OCI-LY3 (cell line): Measurements from ENCODE around the gene SLC28A1.
"Not testable (repeated sequence)": the region's sequence is repeated elsewhere in the genome, so short reads cannot be mapped to it uniquely, and the experiment has no call there.

Source experiments
- H2AFZ ChIP-seq: fragments of 200-600, 300-600 bp; shearing (Covaris generic); 2 replicates; pipeline ENCODE4 v1.6.0; 2014; ENCODE audit warnings: antibody characterized with exemption, low read depth, low read length
- H3K27ac ChIP-seq: fragments of 200-600, 300-600 bp; sonication (generic); 2 replicates; pipeline ENCODE4 v1.5.1; 2014; ENCODE audit warnings: mild to moderate bottlenecking, low read length, moderate library complexity, mixed read lengths
- H3K27me3 ChIP-seq: fragments of 200-600, 300-600 bp; sonication (generic); 2 replicates; pipeline ENCODE4 v1.6.1; 2014; ENCODE audit warnings: low read depth, low read length, mixed read lengths
- H3K36me3 ChIP-seq: fragments of 200-600, 300-600 bp; sonication (generic); replicated peaks from 2 replicates; pipeline ENCODE3; 2014; ENCODE audit warnings: low read depth, low read length, mixed read lengths
- H3K4me1 ChIP-seq: fragments of 300-600, 200-600 bp; sonication (generic); 2 replicates; pipeline ENCODE4 v1.6.1; 2014; ENCODE audit warnings: low read length, mixed read lengths
- H3K4me2 ChIP-seq: fragments of 200-600, 300-600 bp; sonication (generic); 2 replicates; pipeline ENCODE4 v1.6.1; 2014; ENCODE audit warnings: low read length, mixed read lengths
- H3K4me3 ChIP-seq: fragments of 300-600, 200-600 bp; sonication (generic); 2 replicates; pipeline ENCODE4 v1.5.1; 2014; ENCODE audit warnings: antibody characterized with exemption, mild to moderate bottlenecking, low read length, moderate library complexity
- H3K79me2 ChIP-seq: fragments of 300-600, 200-600 bp; shearing (Covaris generic); 2 replicates; pipeline ENCODE4 v1.6.1; 2014; ENCODE audit warnings: mild to moderate bottlenecking, low read length, mixed read lengths
- H3K9ac ChIP-seq: fragments of 300-600, 200-600 bp; shearing (Covaris generic); 2 replicates; pipeline ENCODE4 v1.6.0; 2014; ENCODE audit warnings: mild to moderate bottlenecking, low read length, moderate library complexity
- H3K9me3 ChIP-seq: fragments of 200-600, 300-600 bp; shearing (Covaris generic); 2 replicates; pipeline ENCODE4 v1.6.1; 2014; ENCODE audit warnings: low read length, mixed read lengths; ENCODE audit not compliant: insufficient read depth
- H4K20me1 ChIP-seq: fragments of 200-600, 300-600 bp; sonication (generic); 2 replicates; pipeline ENCODE4 v1.6.1; 2016; ENCODE audit warnings: low read length, mixed read lengths; ENCODE audit not compliant: insufficient read depth
- CTCF ChIP-seq: fragments of 200-600, 300-600 bp; sonication (generic); IDR thresholded peaks from 2 replicates; pipeline ENCODE4 v1.5.1; 2014; ENCODE audit warnings: antibody characterized with exemption, low read length, low read depth
- EZH2phosphoT487 ChIP-seq: fragments of 200-600 bp; shearing (Covaris generic); IDR thresholded peaks from 2 replicates; pipeline ENCODE4 v1.6.1; 2018; ENCODE audit warnings: antibody characterized with exemption, mixed run types, low read depth

The SLC28A1 gene

GRCh38 chr15:84982301-84982920, 97.9 kb downstream of the SLC28A1 start:
- H4K20me1 ChIP-seq, result peaks cover 20% of the 10 kb centered on the region
- H3K27ac ChIP-seq, result no peak overlapping the region
- peak overlapping the region; percentile 92 for H3K4me2 ChIP-seq
- H3K4me3 ChIP-seq, result peak overlapping the region; percentile 92
- H3K9ac ChIP-seq, result peak overlapping the region; percentile 81
- H3K9me3 ChIP-seq, result no peaks in the 10 kb centered on the region
- H3K79me2 ChIP-seq, result peaks cover 49% of the 10 kb centered on the region
- H3K27me3 ChIP-seq, result no peaks in the 10 kb centered on the region
- no peaks in the 10 kb centered on the region for H3K36me3 ChIP-seq
- TF ChIP-seq CTCF (no peak), EZH2phosphoT487 (no peak)
- H2AFZ ChIP-seq, result no peak overlapping the region
- peaks cover 41% of the 10 kb centered on the region for H3K4me1 ChIP-seq

- Histone ChIP-seq H3K9me3 (no peaks in the 10 kb centered on the region), H3K79me2 (peaks cover 58% of the 10 kb centered on the region), H3K4me1 (peaks cover 43% of the 10 kb centered on the region), H3K4me2 (peak overlapping the region; percentile 92), H3K36me3 (no peaks in the 10 kb centered on the region), H3K9ac (peak overlapping the region; percentile 81), H2AFZ (no peak overlapping the region), H3K27ac (no peak overlapping the region), H3K4me3 (peak overlapping the region; percentile 92), H3K27me3 (no peaks in the 10 kb centered on the region), H4K20me1 (peaks cover 27% of the 10 kb centered on the region)
- TF ChIP-seq CTCF, result no peak
- no peak for TF ChIP-seq EZH2phosphoT487
Measured at GRCh38 chr15:84983294-84983693, 98.8 kb downstream of the SLC28A1 start.

- Histone ChIP-seq H3K4me2 (peak overlapping the region; percentile 92), H3K9ac (0 out of 2 replicates have a peak overlapping the region, but pooled peaks have one; percentile 81), H3K27me3 (no peaks in the 10 kb centered on the region), H3K4me3 (peak overlapping the region; percentile 92), H3K36me3 (no peaks in the 10 kb centered on the region), H3K27ac (no peak overlapping the region), H3K9me3 (no peaks in the 10 kb centered on the region), H3K4me1 (peaks cover 43% of the 10 kb centered on the region), H3K79me2 (peaks cover 62% of the 10 kb centered on the region), H2AFZ (no peak overlapping the region), H4K20me1 (peaks cover 30% of the 10 kb centered on the region)
- TF ChIP-seq EZH2phosphoT487 (no peak), CTCF (no peak)
Measured at GRCh38 chr15:84983711-84984110, 99.2 kb downstream of the SLC28A1 start.

GRCh38 chr15:84985158-84985557, 100.7 kb downstream of the SLC28A1 start:
- TF ChIP-seq CTCF (no peak), EZH2phosphoT487 (no peak)
- peaks cover 76% of the 10 kb centered on the region for H3K79me2 ChIP-seq
- H3K36me3 ChIP-seq, result no peaks in the 10 kb centered on the region
- no peak overlapping the region for H3K4me3 ChIP-seq
- no peaks in the 10 kb centered on the region for H3K9me3 ChIP-seq
- H3K4me2 ChIP-seq, result no peak overlapping the region
- H2AFZ ChIP-seq, result no peak overlapping the region
- no peaks in the 10 kb centered on the region for H3K27me3 ChIP-seq
- no peak overlapping the region for H3K27ac ChIP-seq
- H4K20me1 ChIP-seq, result peaks cover 43% of the 10 kb centered on the region
- no peak overlapping the region for H3K9ac ChIP-seq
- peaks cover 40% of the 10 kb centered on the region for H3K4me1 ChIP-seq

- not testable (repeated sequence) for H3K27ac ChIP-seq, H3K9me3 ChIP-seq, H3K27me3 ChIP-seq, H3K4me3 ChIP-seq, H2AFZ ChIP-seq, H3K36me3 ChIP-seq, H3K4me2 ChIP-seq, H3K9ac ChIP-seq
- Histone ChIP-seq H4K20me1 (peaks cover 57% of the 10 kb centered on the region), H3K79me2 (peaks cover 94% of the 10 kb centered on the region), H3K4me1 (peaks cover 56% of the 10 kb centered on the region)
Measured at GRCh38 chr15:84987351-84987750, 102.9 kb downstream of the SLC28A1 start.
